SK-N-SH treated with all-trans-retinoic acid at 6 μM for 48 hours (cell line): ENCODE measurements around the gene OXSR1.

Experiments
- ATAC-seq: fragments of 200-7000 bp; cut with Tn5 transposase; 3 replicates; pipeline ENCODE4 v1.9.1; 2020; ENCODE audit warnings: mild to moderate bottlenecking, moderate library complexity
- ARNTL ChIP-seq: fragments of 450-650 bp; formaldehyde crosslinking; IDR thresholded peaks from 2 replicates; pipeline ENCODE4 v1.5.0; 2020; ENCODE audit warnings: low read depth, mild to moderate bottlenecking, moderate library complexity, borderline replicate concordance
- BACH2 ChIP-seq: fragments of 250-450 bp; sonication (Bioruptor Pico); IDR thresholded peaks from 2 replicates; pipeline ENCODE4 v1.9.0; 2021; ENCODE audit warnings: mild to moderate bottlenecking, borderline replicate concordance
- CSDC2 ChIP-seq: fragments of 250-450 bp; sonication (Bioruptor Pico); IDR thresholded peaks from 2 replicates; pipeline ENCODE4 v1.5.0; 2020; ENCODE audit warnings: mild to moderate bottlenecking, moderate library complexity
- ESRRG ChIP-seq: fragments of 250-450 bp; sonication (Bioruptor Pico); IDR thresholded peaks from 2 replicates; pipeline ENCODE4 v1.6.1; 2021; ENCODE audit warnings: mild to moderate bottlenecking
- GLIS3 ChIP-seq: fragments of 250-450 bp; sonication (Bioruptor Pico); IDR thresholded peaks from 2 replicates; pipeline ENCODE4 v1.5.0; 2020; ENCODE audit warnings: mild to moderate bottlenecking, moderate library complexity
- ISL1 ChIP-seq: fragments of 250-450 bp; sonication (Bioruptor Pico); IDR thresholded peaks from 2 replicates; pipeline ENCODE4 v2.1.2; 2022; ENCODE audit warnings: mild to moderate bottlenecking, moderate library complexity
- OSR1 ChIP-seq: fragments of 250-450 bp; sonication (Bioruptor Pico); IDR thresholded peaks from 2 replicates; pipeline ENCODE4 v1.8.0; 2022; ENCODE audit warnings: moderate library complexity, mild to moderate bottlenecking, inconsistent platforms
- PPARA ChIP-seq: fragments of 250-450 bp; sonication (Bioruptor Pico); IDR thresholded peaks from 2 replicates; pipeline ENCODE4 v1.5.0; 2020; ENCODE audit warnings: mild to moderate bottlenecking, borderline replicate concordance
- RARB ChIP-seq: fragments of 250-450 bp; sonication (Bioruptor Pico); IDR thresholded peaks from 2 replicates; pipeline ENCODE4 v1.8.0; 2021; ENCODE audit warnings: mild to moderate bottlenecking, moderate library complexity
- SNAI2 ChIP-seq: fragments of 250-450 bp; sonication (Bioruptor Pico); IDR thresholded peaks from 2 replicates; pipeline ENCODE4 v1.5.0; 2020; ENCODE audit warnings: mild to moderate bottlenecking, moderate library complexity
- TCF4 ChIP-seq: fragments of 250-450 bp; sonication (Bioruptor Pico); IDR thresholded peaks from 2 replicates; pipeline ENCODE4 v1.8.0; 2021; ENCODE audit warnings: mild to moderate bottlenecking, moderate library complexity, borderline replicate concordance
- TOX ChIP-seq: fragments of 250-450 bp; sonication (Bioruptor Pico); IDR thresholded peaks from 2 replicates; pipeline ENCODE4 v1.8.0; 2021; ENCODE audit warnings: mild to moderate bottlenecking, moderate library complexity, borderline replicate concordance
- ZC3H10 ChIP-seq: fragments of 250-450 bp; sonication (Bioruptor Pico); IDR thresholded peaks from 2 replicates; pipeline ENCODE4 v1.5.1; 2021; ENCODE audit warnings: mild to moderate bottlenecking, moderate library complexity
- ZFP3 ChIP-seq: fragments of 250-450 bp; sonication (Bioruptor Pico); IDR thresholded peaks from 2 replicates; pipeline ENCODE4 v1.5.0; 2020; ENCODE audit warnings: mild to moderate bottlenecking, moderate library complexity
- ZFP30 ChIP-seq: fragments of 450-650 bp; formaldehyde crosslinking; IDR thresholded peaks from 2 replicates; pipeline ENCODE4 v1.5.0; 2022; ENCODE audit warnings: mild to moderate bottlenecking, moderate library complexity
- ZNF565 ChIP-seq: fragments of 450-650 bp; formaldehyde crosslinking; conservative IDR thresholded peaks from 2 replicates; pipeline ENCODE4 v1.5.0; 2020; ENCODE audit warnings: low read depth, mild to moderate bottlenecking, moderate library complexity
- ZNF70 ChIP-seq: fragments of 450-650 bp; formaldehyde crosslinking; IDR thresholded peaks from 2 replicates; pipeline ENCODE4 v1.5.0; 2020; ENCODE audit warnings: mild to moderate bottlenecking, moderate library complexity
- ZNF8 ChIP-seq: fragments of 450-650 bp; formaldehyde crosslinking; IDR thresholded peaks from 2 replicates; pipeline ENCODE4 v1.5.0; 2020; ENCODE audit warnings: mild to moderate bottlenecking, moderate library complexity
- TF ChIP-seq, protein P1 (sequence below): fragments of 250-450 bp; sonication (Bioruptor Pico); IDR thresholded peaks from 2 replicates; pipeline ENCODE4 v1.5.0; 2020; ENCODE audit warnings: mild to moderate bottlenecking, moderate library complexity
- TF ChIP-seq, protein P2 (sequence below): fragments of 250-450 bp; sonication (Bioruptor Pico); IDR thresholded peaks from 2 replicates; pipeline ENCODE4 v1.8.0; 2021; ENCODE audit warnings: low read depth, mild to moderate bottlenecking, moderate library complexity, borderline replicate concordance
- TF ChIP-seq, protein P3 (sequence below): fragments of 250-450 bp; sonication (Bioruptor Pico); IDR thresholded peaks from 2 replicates; pipeline ENCODE4 v1.5.1; 2020; ENCODE audit warnings: low read depth, mild to moderate bottlenecking, moderate library complexity

Gene OXSR1

DNA sequence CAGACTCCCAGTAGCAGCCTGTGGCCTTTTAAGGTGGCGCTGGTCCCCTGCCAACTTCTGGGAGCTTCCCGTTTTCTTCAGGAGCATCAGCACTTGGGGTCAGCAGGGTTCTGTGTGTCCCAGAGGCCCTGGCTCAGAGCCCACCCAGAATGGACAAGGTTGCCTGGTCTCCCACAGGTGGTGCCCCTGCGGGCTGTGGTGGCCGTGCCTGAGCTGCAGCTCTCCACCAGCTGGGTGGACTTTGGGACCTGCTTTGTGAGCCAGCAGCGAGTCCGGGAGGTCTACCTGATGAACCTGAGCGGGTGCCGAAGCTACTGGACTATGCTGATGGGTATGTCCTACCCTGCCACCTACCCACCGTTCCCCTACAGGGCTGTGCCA lies 43.9 kb upstream of the OXSR1 start:
- TF ChIP-seq ZNF565 = no peak
- no peak for TF ChIP-seq TOX (CRISPR knock-in tag)
- no peak for TF ChIP-seq ZNF70 (CRISPR knock-in tag)
- TF ChIP-seq, all 23 proteins: peak for 0
- no peak for ATAC-seq

DNA sequence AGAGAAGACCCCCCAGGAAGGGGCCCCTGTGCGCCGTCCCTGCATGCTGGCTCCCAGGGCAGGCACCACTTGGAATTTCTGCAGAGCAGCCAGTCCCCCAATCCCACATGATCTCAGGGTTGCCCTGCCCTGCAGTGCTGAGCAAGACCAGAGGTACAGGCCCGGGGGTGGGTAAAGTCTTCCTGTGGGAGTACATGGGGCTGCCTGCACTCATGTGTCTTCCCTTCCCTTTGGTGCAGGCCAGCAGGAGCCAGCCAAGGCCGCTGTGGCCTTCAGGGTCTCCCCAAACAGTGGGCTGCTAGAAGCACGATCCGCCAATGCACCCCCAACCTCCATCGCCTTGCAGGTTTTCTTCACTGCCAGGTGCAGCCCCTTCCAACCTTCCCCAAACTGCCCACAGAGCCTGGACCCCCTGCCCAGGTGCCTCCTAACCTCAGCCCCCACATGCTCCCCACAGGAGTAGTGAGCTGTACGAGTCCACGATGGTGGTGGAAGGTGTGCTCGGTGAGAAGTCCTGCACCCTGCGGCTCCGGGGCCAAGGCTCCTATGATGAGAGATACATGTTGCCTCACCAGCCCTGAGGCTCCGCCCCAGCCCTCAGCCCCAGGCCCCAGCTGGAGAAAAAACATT lies 43.4 kb upstream of the OXSR1 start:
- TF ChIP-seq, protein P1, sequence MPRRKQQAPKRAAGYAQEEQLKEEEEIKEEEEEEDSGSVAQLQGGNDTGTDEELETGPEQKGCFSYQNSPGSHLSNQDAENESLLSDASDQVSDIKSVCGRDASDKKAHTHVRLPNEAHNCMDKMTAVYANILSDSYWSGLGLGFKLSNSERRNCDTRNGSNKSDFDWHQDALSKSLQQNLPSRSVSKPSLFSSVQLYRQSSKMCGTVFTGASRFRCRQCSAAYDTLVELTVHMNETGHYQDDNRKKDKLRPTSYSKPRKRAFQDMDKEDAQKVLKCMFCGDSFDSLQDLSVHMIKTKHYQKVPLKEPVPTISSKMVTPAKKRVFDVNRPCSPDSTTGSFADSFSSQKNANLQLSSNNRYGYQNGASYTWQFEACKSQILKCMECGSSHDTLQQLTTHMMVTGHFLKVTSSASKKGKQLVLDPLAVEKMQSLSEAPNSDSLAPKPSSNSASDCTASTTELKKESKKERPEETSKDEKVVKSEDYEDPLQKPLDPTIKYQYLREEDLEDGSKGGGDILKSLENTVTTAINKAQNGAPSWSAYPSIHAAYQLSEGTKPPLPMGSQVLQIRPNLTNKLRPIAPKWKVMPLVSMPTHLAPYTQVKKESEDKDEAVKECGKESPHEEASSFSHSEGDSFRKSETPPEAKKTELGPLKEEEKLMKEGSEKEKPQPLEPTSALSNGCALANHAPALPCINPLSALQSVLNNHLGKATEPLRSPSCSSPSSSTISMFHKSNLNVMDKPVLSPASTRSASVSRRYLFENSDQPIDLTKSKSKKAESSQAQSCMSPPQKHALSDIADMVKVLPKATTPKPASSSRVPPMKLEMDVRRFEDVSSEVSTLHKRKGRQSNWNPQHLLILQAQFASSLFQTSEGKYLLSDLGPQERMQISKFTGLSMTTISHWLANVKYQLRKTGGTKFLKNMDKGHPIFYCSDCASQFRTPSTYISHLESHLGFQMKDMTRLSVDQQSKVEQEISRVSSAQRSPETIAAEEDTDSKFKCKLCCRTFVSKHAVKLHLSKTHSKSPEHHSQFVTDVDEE (CRISPR knock-in tag) = no peak
- no peak for TF ChIP-seq ZNF70 (CRISPR knock-in tag)
- no peak for TF ChIP-seq ZNF565
- TF ChIP-seq TCF4 (CRISPR knock-in tag) = no peak
- TF ChIP-seq OSR1 (CRISPR knock-in tag) = no peak
- TF ChIP-seq ZFP30 (CRISPR knock-in tag) = no peak
- no peak for TF ChIP-seq CSDC2 (CRISPR knock-in tag)
- TF ChIP-seq GLIS3 (CRISPR knock-in tag) = no peak
- TF ChIP-seq SNAI2 (CRISPR knock-in tag) = no peak
- TF ChIP-seq, protein P2, sequence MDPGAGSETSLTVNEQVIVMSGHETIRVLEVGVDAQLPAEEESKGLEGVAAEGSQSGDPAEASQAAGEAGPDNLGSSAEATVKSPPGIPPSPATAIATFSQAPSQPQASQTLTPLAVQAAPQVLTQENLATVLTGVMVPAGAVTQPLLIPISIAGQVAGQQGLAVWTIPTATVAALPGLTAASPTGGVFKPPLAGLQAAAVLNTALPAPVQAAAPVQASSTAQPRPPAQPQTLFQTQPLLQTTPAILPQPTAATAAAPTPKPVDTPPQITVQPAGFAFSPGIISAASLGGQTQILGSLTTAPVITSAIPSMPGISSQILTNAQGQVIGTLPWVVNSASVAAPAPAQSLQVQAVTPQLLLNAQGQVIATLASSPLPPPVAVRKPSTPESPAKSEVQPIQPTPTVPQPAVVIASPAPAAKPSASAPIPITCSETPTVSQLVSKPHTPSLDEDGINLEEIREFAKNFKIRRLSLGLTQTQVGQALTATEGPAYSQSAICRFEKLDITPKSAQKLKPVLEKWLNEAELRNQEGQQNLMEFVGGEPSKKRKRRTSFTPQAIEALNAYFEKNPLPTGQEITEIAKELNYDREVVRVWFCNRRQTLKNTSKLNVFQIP (CRISPR knock-in tag) = no peak
- TF ChIP-seq ZNF8 (CRISPR knock-in tag) = no peak
- no peak for TF ChIP-seq ISL1 (CRISPR knock-in tag)
- no peak for TF ChIP-seq TOX (CRISPR knock-in tag)
- TF ChIP-seq ESRRG (CRISPR knock-in tag) = no peak
- TF ChIP-seq ARNTL = no peak
- TF ChIP-seq, protein P3, sequence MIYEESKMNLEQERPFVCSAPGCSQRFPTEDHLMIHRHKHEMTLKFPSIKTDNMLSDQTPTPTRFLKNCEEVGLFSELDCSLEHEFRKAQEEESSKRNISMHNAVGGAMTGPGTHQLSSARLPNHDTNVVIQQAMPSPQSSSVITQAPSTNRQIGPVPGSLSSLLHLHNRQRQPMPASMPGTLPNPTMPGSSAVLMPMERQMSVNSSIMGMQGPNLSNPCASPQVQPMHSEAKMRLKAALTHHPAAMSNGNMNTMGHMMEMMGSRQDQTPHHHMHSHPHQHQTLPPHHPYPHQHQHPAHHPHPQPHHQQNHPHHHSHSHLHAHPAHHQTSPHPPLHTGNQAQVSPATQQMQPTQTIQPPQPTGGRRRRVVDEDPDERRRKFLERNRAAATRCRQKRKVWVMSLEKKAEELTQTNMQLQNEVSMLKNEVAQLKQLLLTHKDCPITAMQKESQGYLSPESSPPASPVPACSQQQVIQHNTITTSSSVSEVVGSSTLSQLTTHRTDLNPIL (CRISPR knock-in tag) = no peak
- no peak for TF ChIP-seq ZC3H10
- no peak for TF ChIP-seq RARB
- TF ChIP-seq, all 23 proteins: peak for 0

DNA sequence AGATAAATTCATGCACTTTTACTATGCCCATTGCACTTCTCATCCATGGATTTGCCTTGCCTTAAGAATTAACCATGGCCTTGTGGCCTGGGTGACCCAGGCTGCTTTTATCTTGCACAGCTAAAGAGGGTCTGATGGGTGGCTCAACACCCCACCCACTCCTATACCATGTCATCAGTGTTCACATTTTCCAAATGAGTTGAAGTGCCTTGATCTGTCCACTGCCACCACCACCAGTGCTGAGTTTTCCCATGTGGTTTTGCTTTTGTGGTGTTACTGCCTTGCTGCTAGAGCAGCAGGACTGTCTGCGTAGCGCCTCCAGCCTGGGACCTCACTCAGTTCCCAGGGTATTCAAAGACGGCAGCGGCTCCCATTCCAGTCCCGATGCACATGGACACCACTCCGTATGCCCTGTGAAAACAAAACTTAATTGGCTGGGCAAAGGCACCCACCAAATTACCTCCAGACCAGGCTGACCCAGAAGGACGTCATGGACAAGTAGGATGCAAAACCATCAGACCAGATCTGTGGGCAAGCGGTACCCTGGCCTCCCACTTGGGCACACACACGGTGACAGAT lies 42.5 kb upstream of the OXSR1 start:
- ATAC-seq = no peak

More for the DNA sequence above, 43.4 kb upstream of the OXSR1 start:
- no peak for ATAC-seq

More for the DNA sequence above, 42.5 kb upstream of the OXSR1 start:
- TF ChIP-seq, protein P2 (CRISPR knock-in tag) = no peak
- no peak for TF ChIP-seq GLIS3 (CRISPR knock-in tag)
- no peak for TF ChIP-seq PPARA (CRISPR knock-in tag)
- TF ChIP-seq OSR1 (CRISPR knock-in tag) = no peak
- no peak for TF ChIP-seq CSDC2 (CRISPR knock-in tag)
- no peak for TF ChIP-seq ISL1 (CRISPR knock-in tag)
- TF ChIP-seq ZC3H10 = no peak
- TF ChIP-seq, protein P1 (CRISPR knock-in tag) = no peak
- no peak for TF ChIP-seq ESRRG (CRISPR knock-in tag)
- no peak for TF ChIP-seq ZFP3 (CRISPR knock-in tag)
- no peak for TF ChIP-seq BACH2 (CRISPR knock-in tag)
- no peak for TF ChIP-seq TCF4 (CRISPR knock-in tag)
- TF ChIP-seq ARNTL = no peak
- TF ChIP-seq ZNF8 (CRISPR knock-in tag) = no peak
- no peak for TF ChIP-seq ZFP30 (CRISPR knock-in tag)
